Tibial nerve (tissue), 4 donors: ENCODE measurements around the gene MRPS2.

Experiments used
- CTCF ChIP-seq, 5 experiments: fragments of 200-600 bp in 3 of 5; fragments of 450-650 bp in 2 of 5; sonication (generic) in 3 of 5; IDR thresholded peaks; one replicate each; pipeline ENCODE4 v1.5.1; 2016 to 2019; ENCODE audit warnings: antibody characterized with exemption in 5 of 5, mild to moderate bottlenecking in 3 of 5, moderate library complexity in 2 of 5
- EP300 ChIP-seq, 2 donors: sonication (generic); formaldehyde crosslinking; IDR thresholded peaks; one replicate each; pipeline ENCODE4 v1.6.1; 2017; ENCODE audit warnings: antibody characterized with exemption in 2 of 2, mild to moderate bottlenecking in 1 of 2

- no peak for TF ChIP-seq CTCF (IDR thresholded peaks at IDR 0.05)
- TF ChIP-seq EP300 (IDR thresholded peaks at IDR 0.05), result no peak
These were observed 19.6 kb upstream of the MRPS2 start for GRCh38 chr9:135480940-135481310.
